IPS-NIHi7 (cell line): ENCODE results near the gene PGM2L1.
"Not testable (repeated sequence)": the region's sequence is repeated elsewhere in the genome, so short reads cannot be mapped to it uniquely, and the experiment has no call there.

ENCODE experiments used
- DNase-seq: peaks from one replicate; pipeline ENCODE4 v3.0.0; 2012; ENCODE audit warnings: mixed read lengths; ENCODE audit errors: extremely low spot score

The PGM2L1 gene

GRCh38 chr11:74338963-74339362, 59.3 kb downstream of the PGM2L1 start:
- DNase-seq, result no peak

GRCh38 chr11:74333193-74333592, 65.0 kb downstream of the PGM2L1 start:
- DNase-seq, result no peak

GRCh38 chr11:74332291-74332690, 65.9 kb downstream of the PGM2L1 start:
- no peak for DNase-seq

- not testable (repeated sequence) for DNase-seq
Observed at GRCh38 chr11:74331000-74331399, 67.2 kb downstream of the PGM2L1 start.

- no peak for DNase-seq
Observed at GRCh38 chr11:74330075-74330858, 68.0 kb downstream of the PGM2L1 start.

- DNase-seq, result no peak
Observed at GRCh38 chr11:74327076-74327475, 71.2 kb downstream of the PGM2L1 start.

GRCh38 chr11:74326665-74327064, 71.6 kb downstream of the PGM2L1 start:
- no peak for DNase-seq

GRCh38 chr11:74325649-74326645, 72.3 kb downstream of the PGM2L1 start:
- DNase-seq, result no peak

- DNase-seq, result no peak
Observed at GRCh38 chr11:74322667-74323066, 75.6 kb downstream of the PGM2L1 start.

GRCh38 chr11:74321487-74322188, 76.6 kb downstream of the PGM2L1 start:
- DNase-seq, result peak; percentile 63

- no peak for DNase-seq
Observed at GRCh38 chr11:74320538-74320937, 77.7 kb downstream of the PGM2L1 start.

- no peak for DNase-seq
Observed at GRCh38 chr11:74319139-74319816, 79.0 kb downstream of the PGM2L1 start.

- DNase-seq, result no peak
Observed at GRCh38 chr11:74318241-74318932, 79.8 kb downstream of the PGM2L1 start.

GRCh38 chr11:74316772-74317505, 81.3 kb downstream of the PGM2L1 start:
- DNase-seq, result no peak

- no peak for DNase-seq
Observed at GRCh38 chr11:74312326-74312725, 85.9 kb downstream of the PGM2L1 start.

GRCh38 chr11:74311352-74311926, 86.8 kb downstream of the PGM2L1 start, which contains the start of gene P4HA3:
TSS of gene P4HA3 (minus strand) at chr11:74311640. CDS start at chr11:74311611, 29 bp downstream.
- peak; percentile 95 for DNase-seq

- DNase-seq, result no peak
Observed at GRCh38 chr11:74310857-74311256, 87.4 kb downstream of the PGM2L1 start.

- no peak for DNase-seq
Observed at GRCh38 chr11:74307434-74307833, 90.8 kb downstream of the PGM2L1 start.

- DNase-seq, result no peak
Observed at GRCh38 chr11:74306435-74307175, 91.6 kb downstream of the PGM2L1 start.
